ENCODE data around the gene ROBO4.

The ROBO4 gene

GRCh38 chr11:124935548-124936514 is 38.2 kb upstream of the ROBO4 start, which contains the start of gene HEPACAM:
Gene HEPACAM, minus strand, starts transcription at chr11:124936047. Its CDS starts 41 bp downstream, at chr11:124936006.
- Histone ChIP-seq H3K9ac (ENCODE audit: low read length) (no peak within 1 kb of the TSS), H3K4me1 (ENCODE audit: control insufficient read depth, insufficient read depth, low read length) (no peaks in the 10 kb centered on the region), H3K9me3 (ENCODE audit: control insufficient read depth, low read length) (no peaks in the 10 kb centered on the region), H3K4me3 (ENCODE audit: low read length) (no peak within 1 kb of the TSS), H3K27me3 (ENCODE audit: control insufficient read depth, insufficient read depth, low read length) (no peaks in the 10 kb centered on the region), H3K36me3 (ENCODE audit: control insufficient read depth, insufficient read depth, low read length) (no peaks in the 10 kb centered on the region)

GRCh38 chr11:124934862-124935547 is 37.3 kb upstream of the ROBO4 start:
- Histone ChIP-seq H3K4me3 (ENCODE audit: low read length) (no peak overlapping the region), H3K4me1 (ENCODE audit: control insufficient read depth, insufficient read depth, low read length) (no peaks in the 10 kb centered on the region), H3K9me3 (ENCODE audit: control insufficient read depth, low read length) (no peaks in the 10 kb centered on the region), H3K27me3 (ENCODE audit: control insufficient read depth, insufficient read depth, low read length) (no peaks in the 10 kb centered on the region), H3K9ac (ENCODE audit: low read length) (no peak overlapping the region), H3K36me3 (ENCODE audit: control insufficient read depth, insufficient read depth, low read length) (no peaks in the 10 kb centered on the region)

DNA sequence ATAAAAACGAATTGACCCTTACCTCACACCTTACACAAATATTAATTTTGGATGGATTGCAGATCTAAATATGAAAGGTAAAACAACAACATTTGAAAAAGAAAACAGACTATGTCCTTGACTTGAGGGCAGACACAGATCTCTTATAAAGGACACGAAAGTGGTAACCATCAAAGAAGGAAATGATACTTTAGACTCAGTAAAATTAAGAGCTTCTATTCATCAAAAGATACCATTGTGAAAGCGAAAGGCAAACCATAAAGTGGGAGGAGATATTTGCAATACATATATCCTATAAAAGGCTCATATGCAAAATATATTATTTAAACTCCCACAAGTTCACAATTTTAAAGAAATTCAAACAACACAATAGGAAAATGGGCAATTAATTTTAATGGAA is 33.1 kb upstream of the ROBO4 start:
- no peak overlapping the region for H3K4me3 ChIP-seq (ENCODE audit: low read length)
- no peaks in the 10 kb centered on the region for H3K36me3 ChIP-seq (ENCODE audit: control insufficient read depth, insufficient read depth, low read length)
- no peaks in the 10 kb centered on the region for H3K4me1 ChIP-seq (ENCODE audit: control insufficient read depth, insufficient read depth, low read length)
- H3K9me3 ChIP-seq (ENCODE audit: control insufficient read depth, low read length): no peaks in the 10 kb centered on the region
- no peaks in the 10 kb centered on the region for H3K27me3 ChIP-seq (ENCODE audit: control insufficient read depth, insufficient read depth, low read length)
- no peak overlapping the region for H3K9ac ChIP-seq (ENCODE audit: low read length)

GRCh38 chr11:124928942-124929665 is 31.4 kb upstream of the ROBO4 start:
- no peak overlapping the region for H3K9ac ChIP-seq (ENCODE audit: low read length)
- H3K9me3 ChIP-seq (ENCODE audit: control insufficient read depth, low read length): no peaks in the 10 kb centered on the region
- H3K27me3 ChIP-seq (ENCODE audit: control insufficient read depth, insufficient read depth, low read length): no peaks in the 10 kb centered on the region
- H3K36me3 ChIP-seq (ENCODE audit: control insufficient read depth, insufficient read depth, low read length): no peaks in the 10 kb centered on the region
- H3K4me3 ChIP-seq (ENCODE audit: low read length): no peak overlapping the region
- H3K4me1 ChIP-seq (ENCODE audit: control insufficient read depth, insufficient read depth, low read length): no peaks in the 10 kb centered on the region

DNA sequence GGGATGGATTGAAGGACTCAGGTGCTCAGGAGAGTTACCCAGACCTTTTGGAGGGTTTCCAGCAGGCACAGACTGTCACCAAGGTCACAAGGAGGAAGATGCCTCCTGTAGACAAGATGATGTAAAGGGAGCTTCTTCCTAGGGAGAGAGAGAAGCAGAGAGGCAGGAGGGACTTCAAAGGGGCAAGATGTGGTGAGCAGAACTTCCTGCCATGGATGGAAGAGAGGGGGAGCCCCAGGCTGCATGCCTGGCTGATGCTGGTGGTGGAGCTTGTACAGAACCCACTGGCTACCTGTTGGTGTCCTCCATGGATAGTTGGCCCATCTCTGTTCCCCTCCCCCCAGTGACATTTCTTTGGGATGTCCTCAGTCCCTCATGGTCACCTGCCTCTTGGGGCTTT is 25.6 kb upstream of the ROBO4 start:
- Histone ChIP-seq H3K36me3 (ENCODE audit: control insufficient read depth, insufficient read depth, low read length) (no peaks in the 10 kb centered on the region), H3K9me3 (ENCODE audit: control insufficient read depth, low read length) (no peaks in the 10 kb centered on the region), H3K27me3 (ENCODE audit: control insufficient read depth, insufficient read depth, low read length) (peaks cover 15% of the 10 kb centered on the region), H3K9ac (ENCODE audit: low read length) (no peak overlapping the region), H3K4me1 (ENCODE audit: control insufficient read depth, insufficient read depth, low read length) (no peaks in the 10 kb centered on the region), H3K4me3 (ENCODE audit: low read length) (no peak overlapping the region)

GRCh38 chr11:124922831-124923230 is 25.2 kb upstream of the ROBO4 start:
- no peaks in the 10 kb centered on the region for H3K4me1 ChIP-seq (ENCODE audit: control insufficient read depth, insufficient read depth, low read length)
- no peak overlapping the region for H3K4me3 ChIP-seq (ENCODE audit: low read length)
- H3K36me3 ChIP-seq (ENCODE audit: control insufficient read depth, insufficient read depth, low read length): no peaks in the 10 kb centered on the region
- H3K27me3 ChIP-seq (ENCODE audit: control insufficient read depth, insufficient read depth, low read length): peaks cover 15% of the 10 kb centered on the region
- no peaks in the 10 kb centered on the region for H3K9me3 ChIP-seq (ENCODE audit: control insufficient read depth, low read length)
- no peak overlapping the region for H3K9ac ChIP-seq (ENCODE audit: low read length)

GRCh38 chr11:124920870-124921609 is 23.4 kb upstream of the ROBO4 start:
- H3K27me3 ChIP-seq (ENCODE audit: control insufficient read depth, insufficient read depth, low read length): peaks cover 28% of the 10 kb centered on the region
- H3K36me3 ChIP-seq (ENCODE audit: control insufficient read depth, insufficient read depth, low read length): no peaks in the 10 kb centered on the region
- H3K9me3 ChIP-seq (ENCODE audit: control insufficient read depth, low read length): no peaks in the 10 kb centered on the region
- H3K4me1 ChIP-seq (ENCODE audit: control insufficient read depth, insufficient read depth, low read length): no peaks in the 10 kb centered on the region
- H3K9ac ChIP-seq (ENCODE audit: low read length): no peak overlapping the region
- H3K4me3 ChIP-seq (ENCODE audit: low read length): no peak overlapping the region

GRCh38 chr11:124920356-124920755 is 22.7 kb upstream of the ROBO4 start:
- H3K4me1 ChIP-seq (ENCODE audit: control insufficient read depth, insufficient read depth, low read length): no peaks in the 10 kb centered on the region
- H3K9ac ChIP-seq (ENCODE audit: low read length): no peak overlapping the region
- peaks cover 28% of the 10 kb centered on the region for H3K27me3 ChIP-seq (ENCODE audit: control insufficient read depth, insufficient read depth, low read length)
- H3K36me3 ChIP-seq (ENCODE audit: control insufficient read depth, insufficient read depth, low read length): no peaks in the 10 kb centered on the region
- no peaks in the 10 kb centered on the region for H3K9me3 ChIP-seq (ENCODE audit: control insufficient read depth, low read length)
- no peak overlapping the region for H3K4me3 ChIP-seq (ENCODE audit: low read length)

GRCh38 chr11:124919898-124920297 is 22.2 kb upstream of the ROBO4 start:
- Histone ChIP-seq H3K4me3 (ENCODE audit: low read length) (no peak overlapping the region), H3K27me3 (ENCODE audit: control insufficient read depth, insufficient read depth, low read length) (peaks cover 28% of the 10 kb centered on the region), H3K36me3 (ENCODE audit: control insufficient read depth, insufficient read depth, low read length) (no peaks in the 10 kb centered on the region), H3K9ac (ENCODE audit: low read length) (no peak overlapping the region), H3K4me1 (ENCODE audit: control insufficient read depth, insufficient read depth, low read length) (no peaks in the 10 kb centered on the region), H3K9me3 (ENCODE audit: control insufficient read depth, low read length) (no peaks in the 10 kb centered on the region)

DNA sequence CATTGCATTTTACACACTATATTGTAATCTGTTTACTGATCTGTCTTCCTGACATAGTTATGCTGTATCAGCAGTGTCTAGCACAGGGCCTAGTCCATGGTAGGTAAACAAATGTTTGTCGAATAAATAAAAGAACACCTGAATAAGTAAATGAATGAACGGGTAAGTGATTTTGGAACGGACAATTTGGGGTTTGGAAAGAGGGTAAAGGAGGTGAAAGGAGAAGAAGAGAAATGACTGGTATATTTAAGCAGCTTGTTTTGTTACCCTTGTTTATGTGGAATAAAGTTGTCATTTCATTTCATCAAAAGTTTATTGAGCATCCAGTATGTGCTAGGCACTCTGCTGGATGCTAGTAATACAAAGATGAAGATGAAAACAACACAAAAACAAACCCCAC is 21.3 kb upstream of the ROBO4 start, which contains the start of gene HEPN1:
Gene HEPN1, plus strand, starts transcription at position 301 of the 400 bp plus-strand sequence.
- Histone ChIP-seq H3K9ac (ENCODE audit: low read length) (no peak within 1 kb of the TSS), H3K27me3 (ENCODE audit: control insufficient read depth, insufficient read depth, low read length) (peaks cover 28% of the 10 kb centered on the region), H3K9me3 (ENCODE audit: control insufficient read depth, low read length) (no peaks in the 10 kb centered on the region), H3K4me3 (ENCODE audit: low read length) (no peak within 1 kb of the TSS), H3K4me1 (ENCODE audit: control insufficient read depth, insufficient read depth, low read length) (no peaks in the 10 kb centered on the region), H3K36me3 (ENCODE audit: control insufficient read depth, insufficient read depth, low read length) (no peaks in the 10 kb centered on the region)

GRCh38 chr11:124917115-124917637 is 19.5 kb upstream of the ROBO4 start:
- Histone ChIP-seq H3K36me3 (ENCODE audit: control insufficient read depth, insufficient read depth, low read length) (no peaks in the 10 kb centered on the region), H3K4me3 (ENCODE audit: low read length) (no peak overlapping the region), H3K9me3 (ENCODE audit: control insufficient read depth, low read length) (no peaks in the 10 kb centered on the region), H3K27me3 (ENCODE audit: control insufficient read depth, insufficient read depth, low read length) (peaks cover 28% of the 10 kb centered on the region), H3K9ac (ENCODE audit: low read length) (no peak overlapping the region), H3K4me1 (ENCODE audit: control insufficient read depth, insufficient read depth, low read length) (no peaks in the 10 kb centered on the region)
